Ishikawa (cell line): ENCODE results near the gene KRTAP10-10.

Source experiments
- CEBPB ChIP-seq: IDR thresholded peaks from 2 replicates; pipeline ENCODE4 v1.6.1; 2012
- CREB1 ChIP-seq: IDR thresholded peaks from 2 replicates; pipeline ENCODE4 v1.6.1; 2012; ENCODE audit warnings: low read depth
- EGR1 ChIP-seq: IDR thresholded peaks from 2 replicates; pipeline ENCODE4 v1.6.1; 2012
- EP300 ChIP-seq: IDR thresholded peaks from 2 replicates; pipeline ENCODE4 v1.6.1; 2012; ENCODE audit warnings: borderline replicate concordance
- FOXM1 ChIP-seq: IDR thresholded peaks from 2 replicates; pipeline ENCODE4 v1.6.1; 2012; ENCODE audit warnings: low read depth, borderline replicate concordance
- MAX ChIP-seq: IDR thresholded peaks from 2 replicates; pipeline ENCODE4 v1.6.1; 2012
- NFIC ChIP-seq: IDR thresholded peaks from 2 replicates; pipeline ENCODE4 v1.6.1; 2012
- RAD21 ChIP-seq: IDR thresholded peaks from 2 replicates; pipeline ENCODE4 v1.6.1; 2012; ENCODE audit warnings: low read depth
- REST ChIP-seq: IDR thresholded peaks from 2 replicates; pipeline ENCODE4 v1.6.1; 2012; ENCODE audit warnings: low read depth, mild to moderate bottlenecking
- TAF1 ChIP-seq: IDR thresholded peaks from 2 replicates; pipeline ENCODE4 v1.6.1; 2012; ENCODE audit warnings: low read depth, mild to moderate bottlenecking
- TCF12 ChIP-seq: IDR thresholded peaks from 2 replicates; pipeline ENCODE4 v1.6.1; 2012; ENCODE audit warnings: low read depth
- TEAD4 ChIP-seq: IDR thresholded peaks from 2 replicates; pipeline ENCODE4 v1.6.1; 2012
- USF1 ChIP-seq: IDR thresholded peaks from 2 replicates; pipeline ENCODE4 v1.6.1; 2012
- YY1 ChIP-seq: IDR thresholded peaks from 2 replicates; pipeline ENCODE4 v1.6.1; 2012; ENCODE audit warnings: low read depth
- ZBTB7A ChIP-seq: IDR thresholded peaks from 2 replicates; pipeline ENCODE4 v1.6.1; 2012; ENCODE audit warnings: low read depth

KRTAP10-10 gene

GRCh38 chr21:44636209-44637017 lies 743 bp upstream of the KRTAP10-10 start:
- TF ChIP-seq USF1 (no peak), NFIC (no peak), TCF12 (no peak), TAF1 (no peak), RAD21 (no peak), REST (no peak), EGR1 (no peak), EP300 (no peak), FOXM1 (no peak), ZBTB7A (no peak), MAX (no peak), YY1 (no peak), CREB1 (no peak), CEBPB (no peak), TEAD4 (no peak)

- TF ChIP-seq NFIC (no peak), USF1 (no peak), YY1 (no peak), CEBPB (no peak), FOXM1 (no peak), MAX (no peak), REST (no peak), ZBTB7A (no peak), CREB1 (no peak), TAF1 (no peak), EGR1 (no peak), EP300 (no peak), TCF12 (no peak), TEAD4 (no peak)
These were observed 2.1 kb downstream of the KRTAP10-10 start for GRCh38 chr21:44639331-44639655.

GRCh38 chr21:44640761-44641160 lies 3.6 kb downstream of the KRTAP10-10 start:
- TF ChIP-seq FOXM1: no peak
- no peak for TF ChIP-seq USF1
- no peak for TF ChIP-seq RAD21
- no peak for TF ChIP-seq REST
- TF ChIP-seq TAF1: no peak
- TF ChIP-seq YY1: no peak
- TF ChIP-seq EP300: no peak
- TF ChIP-seq NFIC: no peak
- TF ChIP-seq TEAD4: no peak
- TF ChIP-seq MAX: no peak
